Peyer's patch (tissue), 4 donors: ENCODE measurements around the gene DNAJC4. TPM values are rescaled to one million over a fixed set of nuclear protein-coding genes. Genes with fewer than 3 reads are reported as not detected.
"Not testable (repeated sequence)": the region's sequence is repeated elsewhere in the genome, so short reads cannot be mapped to it uniquely, and the experiment has no call there.

ENCODE experiments used
- DNase-seq, 3 donors: peaks; one replicate each; pipeline ENCODE4 v3.0.0-alpha.2; 2017 to 2019
- H3K27ac ChIP-seq, 4 donors: fragments of 200-600 bp; sonication (generic); one replicate each; pipeline ENCODE4 v1.5.1; 2016 to 2019
- H3K27me3 ChIP-seq, 2 donors: fragments of 200-600 bp; sonication (generic); one replicate each; pipeline ENCODE4 v1.5.1; 2019
- H3K36me3 ChIP-seq, 3 donors: fragments of 200-600 bp; sonication (generic); one replicate each; pipeline ENCODE4 v1.5.1; 2016 to 2019
- H3K4me1 ChIP-seq, 4 donors: fragments of 200-600 bp; sonication (generic); one replicate each; pipeline ENCODE4 v1.5.1; 2016 to 2019
- H3K4me3 ChIP-seq, 4 donors: fragments of 200-600 bp; sonication (generic); 1 replicate in 3 of 4; 2 replicates in 1 of 4; pipeline ENCODE4 v1.5.1; 2016 to 2019; ENCODE audit warnings: mild to moderate bottlenecking in 1 of 4
- H3K9me3 ChIP-seq, 4 donors: fragments of 200-600 bp; sonication (generic); one replicate each; pipeline ENCODE4 v1.5.1; 2016 to 2019; ENCODE audit warnings: mild to moderate bottlenecking in 1 of 4
- POLR2A ChIP-seq, 2 donors: fragments of 450-650 bp; IDR thresholded peaks; one replicate each; pipeline ENCODE4 v1.5.1; 2017; ENCODE audit warnings: antibody characterized with exemption in 2 of 2, mild to moderate bottlenecking in 2 of 2, moderate library complexity in 2 of 2
- total RNA-seq, 4 donors: library from RNA; depleted of rRNA; stranded (reverse); fragments of >200 nt; gene quantifications; one replicate each; pipeline ENCODE4 v1.1.0, GENCODE V29; 2016
- TF ChIP-seq, protein P1 (sequence below), 6 experiments: fragments of 450-650 bp in 4 of 6; fragments of 200-600 bp in 2 of 6; sonication (generic) in 1 of 6; IDR thresholded peaks; one replicate each; pipeline ENCODE4 v1.5.1; 2017 to 2019; ENCODE audit warnings: antibody characterized with exemption in 6 of 6, mild to moderate bottlenecking in 3 of 6, moderate library complexity in 1 of 6

Gene DNAJC4
- total RNA-seq, 4 donors from 2014 or later = 42.9 to 95.0 (median 80.3) TPM

DNA sequence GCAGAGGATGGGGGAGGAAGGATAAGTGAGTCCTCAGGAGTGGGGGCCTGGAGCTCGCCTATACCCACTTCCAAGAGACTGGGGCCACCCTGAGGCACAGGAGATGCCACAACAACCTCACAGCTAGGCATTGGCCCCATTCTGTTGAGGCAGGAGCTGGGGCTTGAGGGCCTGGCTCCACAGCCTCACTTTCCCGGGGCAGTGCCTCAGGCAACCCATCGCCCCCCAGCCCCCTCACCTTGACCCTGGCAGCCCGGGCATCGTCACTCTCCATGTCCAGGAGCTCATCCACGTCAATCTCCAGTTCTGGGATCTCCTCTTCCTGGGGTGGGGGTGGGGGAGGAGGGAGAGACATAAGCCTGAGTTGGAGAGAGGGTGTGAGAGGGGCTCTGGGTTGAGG, 14.6 kb downstream of the DNAJC4 start:
- Histone ChIP-seq H3K4me1 (peaks cover 0 to 60% (median 24%) of the 10 kb centered on the region in 4 donors), H3K9me3 (no peaks in the 10 kb centered on the region), H3K4me3 (peak overlapping the region; percentile 48 to 82 (median 67)), H3K36me3 (peaks cover 0 to 7% (median 0%) of the 10 kb centered on the region in 3 donors), H3K27me3 (no peaks in the 10 kb centered on the region), H3K27ac (peak overlapping the region; percentile 87 to 96 (median 90))
- DNase-seq = no peak
- TF ChIP-seq, protein P1, sequence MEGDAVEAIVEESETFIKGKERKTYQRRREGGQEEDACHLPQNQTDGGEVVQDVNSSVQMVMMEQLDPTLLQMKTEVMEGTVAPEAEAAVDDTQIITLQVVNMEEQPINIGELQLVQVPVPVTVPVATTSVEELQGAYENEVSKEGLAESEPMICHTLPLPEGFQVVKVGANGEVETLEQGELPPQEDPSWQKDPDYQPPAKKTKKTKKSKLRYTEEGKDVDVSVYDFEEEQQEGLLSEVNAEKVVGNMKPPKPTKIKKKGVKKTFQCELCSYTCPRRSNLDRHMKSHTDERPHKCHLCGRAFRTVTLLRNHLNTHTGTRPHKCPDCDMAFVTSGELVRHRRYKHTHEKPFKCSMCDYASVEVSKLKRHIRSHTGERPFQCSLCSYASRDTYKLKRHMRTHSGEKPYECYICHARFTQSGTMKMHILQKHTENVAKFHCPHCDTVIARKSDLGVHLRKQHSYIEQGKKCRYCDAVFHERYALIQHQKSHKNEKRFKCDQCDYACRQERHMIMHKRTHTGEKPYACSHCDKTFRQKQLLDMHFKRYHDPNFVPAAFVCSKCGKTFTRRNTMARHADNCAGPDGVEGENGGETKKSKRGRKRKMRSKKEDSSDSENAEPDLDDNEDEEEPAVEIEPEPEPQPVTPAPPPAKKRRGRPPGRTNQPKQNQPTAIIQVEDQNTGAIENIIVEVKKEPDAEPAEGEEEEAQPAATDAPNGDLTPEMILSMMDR (IDR thresholded peaks at IDR 0.05) = no peak
- TF ChIP-seq POLR2A (IDR thresholded peaks at IDR 0.05) = no peak

DNA sequence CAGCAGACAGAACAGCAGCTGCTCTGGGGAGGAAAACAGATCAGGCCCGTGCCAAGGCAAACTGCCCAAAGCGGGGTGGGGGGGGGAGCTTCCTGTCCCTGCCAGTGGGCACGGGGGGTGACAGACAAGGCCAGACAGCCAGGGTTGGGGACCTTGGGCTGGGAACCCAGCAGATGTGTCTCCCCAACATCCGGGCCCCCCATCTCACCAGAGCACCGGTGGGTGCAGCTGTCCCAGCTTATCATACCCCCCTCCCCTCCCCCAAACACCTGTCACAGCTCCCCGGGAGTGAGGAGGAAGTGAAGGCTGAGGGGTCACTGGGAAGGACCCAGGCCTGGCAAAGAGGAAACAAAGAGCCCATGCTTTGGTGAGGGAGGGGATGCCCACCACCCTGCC, 15.1 kb downstream of the DNAJC4 start:
- peak overlapping the region; percentile 48 to 82 (median 67) for H3K4me3 ChIP-seq
- DNase-seq = peak; percentile 66 to 87 (median 82)
- H3K27me3 ChIP-seq = no peaks in the 10 kb centered on the region
- H3K36me3 ChIP-seq = peaks cover 0 to 7% (median 0%) of the 10 kb centered on the region in 3 donors
- peak overlapping the region; percentile 87 to 96 (median 90) for H3K27ac ChIP-seq
- H3K9me3 ChIP-seq = no peaks in the 10 kb centered on the region
- no peak for TF ChIP-seq POLR2A (IDR thresholded peaks at IDR 0.05)
- peaks cover 0 to 62% (median 19%) of the 10 kb centered on the region in 4 donors for H3K4me1 ChIP-seq

DNA sequence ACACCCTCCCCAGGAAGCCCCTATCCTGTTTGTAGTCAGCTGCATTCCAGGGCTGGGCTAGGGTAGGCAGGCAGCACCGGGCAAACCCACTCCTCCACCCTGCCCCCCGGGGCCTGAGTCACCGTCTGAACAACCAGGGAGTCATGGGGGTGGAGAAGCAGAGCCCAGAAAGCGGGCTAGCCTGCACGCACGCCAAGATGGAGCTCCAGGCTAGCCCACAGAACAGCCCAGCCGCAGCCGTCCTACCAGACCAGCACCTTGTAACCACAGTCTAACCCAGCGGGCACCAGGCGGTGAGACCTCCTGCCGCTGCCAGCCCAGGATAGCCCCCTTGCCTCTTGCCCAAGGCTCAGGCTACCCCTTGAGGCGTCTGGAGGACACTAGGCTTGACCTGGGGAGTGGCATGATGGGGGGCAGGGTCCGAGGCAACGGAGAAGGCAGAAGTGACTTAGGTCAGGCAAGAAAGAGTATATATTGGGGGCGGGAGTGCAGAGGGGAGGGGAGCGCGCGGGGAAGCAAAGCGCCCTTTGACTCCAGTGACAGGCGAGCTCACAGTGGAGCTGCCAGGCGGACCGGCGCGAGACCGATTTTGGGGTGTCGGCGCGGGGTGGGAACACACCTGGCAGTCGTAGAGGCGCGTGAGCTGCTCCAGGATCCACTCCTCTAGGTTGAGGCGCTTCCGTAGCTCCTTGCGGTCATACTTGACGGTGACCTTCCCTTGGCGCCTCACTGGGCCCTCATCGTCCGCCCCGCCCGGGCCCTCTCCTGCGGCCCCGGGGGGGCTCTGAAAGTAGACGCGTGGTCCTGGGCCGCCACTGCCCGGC, 15.7 kb downstream of the DNAJC4 start:
- Histone ChIP-seq H3K9me3 (no peaks in the 10 kb centered on the region), H3K4me3 (peak overlapping the region; percentile 48 to 82 (median 67)), H3K27me3 (no peaks in the 10 kb centered on the region), H3K4me1 (peaks cover 0 to 68% (median 20%) of the 10 kb centered on the region in 4 donors), H3K36me3 (peaks cover 0 to 7% (median 0%) of the 10 kb centered on the region in 3 donors), H3K27ac (peak overlapping the region; percentile 87 to 96 (median 90))
- peak; percentile 59 to 84 (median 84) for DNase-seq
- TF ChIP-seq, protein P1 (IDR thresholded peaks at IDR 0.05) = no peak
- peak; percentile 62 to 71 for TF ChIP-seq POLR2A (IDR thresholded peaks at IDR 0.05)

DNA sequence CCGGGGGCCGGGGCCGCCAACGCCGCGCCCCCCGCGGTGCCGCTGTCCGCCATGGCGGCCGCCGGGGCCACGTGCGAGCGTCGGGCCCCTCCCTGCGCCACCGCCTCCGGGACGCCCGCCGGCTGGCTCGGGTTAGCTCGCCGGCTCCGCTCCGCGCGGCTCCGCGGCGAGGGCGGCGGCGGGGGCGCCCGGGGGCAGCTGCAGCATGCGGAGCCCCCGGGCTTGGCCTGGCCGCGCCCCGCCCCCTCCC, 16.2 kb downstream of the DNAJC4 start:
- H3K9me3 ChIP-seq, H3K36me3 ChIP-seq, DNase-seq, H3K27me3 ChIP-seq: not testable (repeated sequence)
- H3K27ac ChIP-seq = peak overlapping the region; percentile 87 to 96 (median 90)
- peak overlapping the region; percentile 48 to 82 (median 67) for H3K4me3 ChIP-seq
- peaks cover 0 to 69% (median 20%) of the 10 kb centered on the region in 4 donors for H3K4me1 ChIP-seq

DNA sequence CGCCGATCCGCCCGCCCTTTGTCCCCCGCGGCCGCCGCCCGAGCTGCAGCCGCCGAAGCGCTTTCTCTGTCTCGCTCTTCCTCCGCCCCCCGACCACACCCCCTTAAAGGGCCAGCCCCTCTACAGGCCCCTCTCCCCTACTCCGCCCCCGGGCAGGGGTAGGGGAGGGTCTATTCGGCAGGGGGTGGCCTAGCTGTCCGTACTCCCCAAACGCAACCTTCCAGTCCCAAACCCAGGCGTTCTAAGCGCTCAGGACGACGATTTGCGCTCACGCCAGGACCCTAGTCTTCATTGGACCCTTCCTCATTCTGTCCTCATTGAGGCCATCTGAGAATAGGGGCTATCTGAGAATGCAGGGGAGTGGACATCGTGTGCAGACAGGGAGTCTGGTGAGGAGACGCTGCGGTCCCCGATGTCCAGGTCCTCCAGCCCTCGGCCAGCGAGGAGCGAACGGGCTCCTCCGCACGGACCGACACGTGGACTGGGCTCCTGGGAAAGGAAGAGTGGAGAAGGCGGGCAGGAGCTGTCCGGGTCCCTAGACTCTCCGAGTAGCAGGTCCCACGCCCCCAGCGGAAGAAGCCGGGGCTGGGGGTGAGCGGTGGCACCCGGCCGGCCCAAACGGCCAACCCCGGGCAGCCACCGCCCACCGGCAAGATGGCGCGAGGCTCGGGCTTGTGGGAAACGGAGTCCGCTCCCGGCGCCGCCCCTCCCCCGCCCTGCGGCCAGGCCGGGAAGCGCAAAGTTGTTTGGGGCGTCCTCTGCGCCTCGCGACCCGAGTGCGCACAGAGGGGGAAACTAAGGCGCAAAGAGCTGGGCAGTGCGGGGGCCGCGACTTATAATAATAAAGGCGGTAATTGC, 16.8 kb downstream of the DNAJC4 start, which contains the start of gene PPP1R14B:
PPP1R14B (minus strand) TSS at position 73 of the 858 bp plus-strand sequence. CDS start 270 bp downstream, outside the sequence.
- peaks cover 0 to 69% (median 21%) of the 10 kb centered on the region in 4 donors for H3K4me1 ChIP-seq
- no peaks in the 10 kb centered on the region for H3K9me3 ChIP-seq
- TF ChIP-seq, protein P1 (IDR thresholded peaks at IDR 0.05) = peak in 5 of 6 experiments; percentile 7 to 34 (median 28)
- peak; percentile 22 to 48 for TF ChIP-seq POLR2A (IDR thresholded peaks at IDR 0.05)
- peak within 1 kb of the TSS; percentile 87 to 96 (median 90) for H3K27ac ChIP-seq
- no peaks in the 10 kb centered on the region for H3K27me3 ChIP-seq
- H3K4me3 ChIP-seq = peak within 1 kb of the TSS; percentile 48 to 82 (median 67)
- DNase-seq = peak; percentile 85 to 95 (median 94)
- peaks cover 0 to 7% (median 0%) of the 10 kb centered on the region in 3 donors for H3K36me3 ChIP-seq

DNA sequence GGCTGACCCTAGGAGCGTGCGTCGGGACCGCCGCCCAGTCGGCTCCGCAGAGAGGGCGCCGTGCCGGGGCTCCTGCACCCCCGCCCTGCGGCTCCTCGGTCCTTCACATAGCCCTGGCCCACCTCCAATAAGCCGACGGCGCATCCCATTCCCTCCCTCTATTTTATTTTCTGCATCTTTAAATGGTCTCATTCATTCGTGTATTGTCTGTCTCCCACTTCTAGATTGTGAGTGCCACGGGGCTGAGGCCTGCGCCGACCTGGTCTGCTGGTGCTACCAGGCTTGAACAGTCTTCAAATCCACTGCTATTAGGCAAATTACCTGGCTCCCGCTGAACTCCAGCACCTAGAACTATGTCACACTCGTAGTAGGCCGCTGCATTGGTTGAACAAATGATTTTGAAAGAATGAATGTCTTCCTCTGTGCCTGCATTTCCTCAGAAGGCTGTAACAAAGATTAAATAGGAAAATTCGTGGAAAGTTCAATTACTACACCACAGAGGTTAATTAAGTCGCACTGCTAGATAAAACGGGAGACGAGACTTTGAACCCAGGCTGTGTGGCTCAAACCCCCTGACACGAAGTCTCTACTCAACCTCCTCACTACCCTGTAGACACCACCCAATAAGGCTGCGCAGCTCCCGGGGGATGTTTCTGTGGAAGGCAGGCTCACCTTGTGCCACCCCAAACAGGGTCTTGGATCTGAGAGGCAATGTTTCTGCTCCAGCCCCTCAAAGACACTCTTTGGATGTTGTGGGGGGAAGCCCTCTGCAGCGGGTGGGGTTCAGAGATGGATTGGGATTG, 17.6 kb downstream of the DNAJC4 start:
- H3K4me3 ChIP-seq = peak overlapping the region; percentile 48 to 82 (median 67)
- peaks cover 0 to 64% (median 20%) of the 10 kb centered on the region in 4 donors for H3K4me1 ChIP-seq
- DNase-seq = no peak

More for the DNA sequence above, 17.6 kb downstream of the DNAJC4 start:
- Histone ChIP-seq H3K9me3 (no peaks in the 10 kb centered on the region), H3K36me3 (peaks cover 0 to 7% (median 0%) of the 10 kb centered on the region in 3 donors), H3K27ac (peak overlapping the region; percentile 75 to 96 (median 90)), H3K27me3 (no peaks in the 10 kb centered on the region)
- no peak for TF ChIP-seq POLR2A (IDR thresholded peaks at IDR 0.05)
- TF ChIP-seq, protein P1 (IDR thresholded peaks at IDR 0.05) = peak in 1 of 6 experiments; percentile 0
